Esophagus squamous epithelium (tissue), 4 donors: ENCODE data around the gene PTOV1.

ENCODE experiments used
- CTCF ChIP-seq, 6 experiments: fragments of 450-650 bp in 4 of 6; fragments of 200-600 bp in 2 of 6; sonication (generic) in 2 of 6; IDR thresholded peaks; one replicate each; pipeline ENCODE4 v1.5.1; 2016 to 2019; ENCODE audit warnings: antibody characterized with exemption in 6 of 6, mild to moderate bottlenecking in 4 of 6, moderate library complexity in 4 of 6
- POLR2A ChIP-seq, 4 donors: fragments of 450-650 bp; IDR thresholded peaks; one replicate each; pipeline ENCODE4 v1.6.1; 2017; ENCODE audit warnings: antibody characterized with exemption in 4 of 4, mild to moderate bottlenecking in 4 of 4, moderate library complexity in 3 of 4

DNA sequence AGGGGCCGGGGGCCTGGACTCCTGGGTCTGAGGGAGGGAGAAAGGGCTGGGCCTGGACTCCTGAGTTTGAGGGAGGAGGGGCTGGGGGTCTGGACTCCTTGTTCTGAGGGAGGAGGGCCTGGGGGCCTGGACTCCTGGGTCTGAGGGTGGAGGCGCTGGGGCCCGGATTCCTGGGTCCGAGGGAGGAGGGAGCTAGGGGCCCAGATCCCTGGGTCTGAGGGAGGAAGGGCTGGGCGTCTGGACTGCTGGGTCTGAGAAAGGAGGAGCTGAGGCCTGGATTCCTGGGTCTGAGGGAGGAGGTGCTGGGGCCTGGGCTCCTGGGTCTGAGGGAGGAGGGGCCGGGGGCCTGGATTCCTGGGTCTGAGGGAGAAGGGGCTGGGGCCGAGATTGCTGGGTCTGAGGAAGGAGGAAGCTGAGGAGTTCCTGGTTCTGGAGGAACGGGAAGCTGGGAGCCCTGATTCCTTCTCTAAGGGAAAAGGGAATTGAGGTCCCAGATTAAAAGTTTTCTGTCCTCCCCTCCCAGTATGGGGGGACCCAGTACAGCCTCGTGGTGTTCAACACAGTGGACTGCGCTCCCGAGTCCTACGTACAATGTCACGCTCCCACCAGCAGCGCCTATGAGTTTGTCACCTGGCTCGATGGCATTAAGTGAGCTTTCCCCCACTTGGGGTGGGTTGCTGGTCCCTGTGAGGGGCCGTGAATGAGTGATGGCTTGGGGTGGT is 32.1 kb upstream of the PTOV1 start:
- TF ChIP-seq CTCF (IDR thresholded peaks at IDR 0.05): no peak
- TF ChIP-seq POLR2A (IDR thresholded peaks at IDR 0.05): no peak
